ENCODE measurements around the gene FIBCD1.

FIBCD1 gene

DNA sequence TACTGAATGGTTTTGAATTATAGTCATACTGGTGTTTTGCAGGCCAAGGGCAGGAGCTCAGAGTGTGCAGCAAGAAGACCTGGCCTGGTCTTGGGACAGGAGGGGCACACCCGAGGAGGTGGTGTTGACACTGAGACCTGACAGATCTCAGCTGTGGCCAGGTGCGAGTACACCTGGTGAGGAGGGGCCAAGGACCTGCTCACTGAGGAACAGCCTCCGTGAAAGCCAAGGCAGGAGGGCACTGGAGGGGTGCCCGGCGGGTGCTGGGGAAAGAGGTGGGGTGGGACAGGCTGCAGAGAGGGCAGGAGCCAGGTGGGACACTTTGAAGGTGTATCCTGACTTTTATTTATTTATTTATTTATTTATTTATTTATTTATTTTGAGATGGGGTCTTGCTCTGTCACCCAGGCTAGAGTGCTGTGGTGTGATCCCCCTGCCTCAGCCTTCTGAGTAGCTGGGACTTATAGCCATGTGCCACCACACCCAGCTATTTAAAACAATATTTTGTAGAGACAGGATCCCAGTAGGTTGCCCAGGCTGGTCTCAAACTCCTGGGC is 46.6 kb upstream of the FIBCD1 start:
- TF ChIP-seq, protein P1, sequence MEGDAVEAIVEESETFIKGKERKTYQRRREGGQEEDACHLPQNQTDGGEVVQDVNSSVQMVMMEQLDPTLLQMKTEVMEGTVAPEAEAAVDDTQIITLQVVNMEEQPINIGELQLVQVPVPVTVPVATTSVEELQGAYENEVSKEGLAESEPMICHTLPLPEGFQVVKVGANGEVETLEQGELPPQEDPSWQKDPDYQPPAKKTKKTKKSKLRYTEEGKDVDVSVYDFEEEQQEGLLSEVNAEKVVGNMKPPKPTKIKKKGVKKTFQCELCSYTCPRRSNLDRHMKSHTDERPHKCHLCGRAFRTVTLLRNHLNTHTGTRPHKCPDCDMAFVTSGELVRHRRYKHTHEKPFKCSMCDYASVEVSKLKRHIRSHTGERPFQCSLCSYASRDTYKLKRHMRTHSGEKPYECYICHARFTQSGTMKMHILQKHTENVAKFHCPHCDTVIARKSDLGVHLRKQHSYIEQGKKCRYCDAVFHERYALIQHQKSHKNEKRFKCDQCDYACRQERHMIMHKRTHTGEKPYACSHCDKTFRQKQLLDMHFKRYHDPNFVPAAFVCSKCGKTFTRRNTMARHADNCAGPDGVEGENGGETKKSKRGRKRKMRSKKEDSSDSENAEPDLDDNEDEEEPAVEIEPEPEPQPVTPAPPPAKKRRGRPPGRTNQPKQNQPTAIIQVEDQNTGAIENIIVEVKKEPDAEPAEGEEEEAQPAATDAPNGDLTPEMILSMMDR (IDR thresholded peaks at IDR 0.05; ENCODE audit: control extremely low read depth, extremely low read depth, low read depth, missing control alignments): no peak
- POLR2A ChIA-PET: no interaction called here
- CTCF ChIA-PET: interaction anchor here (1.0 to 2.9 kb wide), 4 partner anchors 12 to 364 kb away, joined by 3 to 12 read pairs (median 4); no protein-coding TSS in a partner anchor
- no peak for DNase-seq (ENCODE audit: extremely low spot score)

DNA sequence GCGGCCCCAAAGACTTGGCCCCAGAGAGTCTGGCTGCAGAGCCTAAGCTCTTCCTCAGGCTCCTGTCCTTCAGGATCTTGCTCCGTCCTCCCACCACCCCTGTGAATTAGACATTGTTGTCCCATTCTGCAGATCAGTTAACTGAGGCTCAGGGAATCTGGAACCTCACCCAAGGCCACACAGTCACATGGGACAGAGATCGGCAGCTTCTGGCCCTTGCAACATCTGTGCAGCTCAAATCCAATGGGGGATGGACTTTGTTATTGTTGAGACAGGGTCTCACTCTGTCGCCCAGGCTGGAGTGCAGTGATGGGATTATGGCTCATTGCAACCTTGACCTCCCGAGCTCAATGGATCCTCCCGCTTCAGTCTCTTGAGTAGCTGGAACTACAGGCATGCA is 46.0 kb upstream of the FIBCD1 start:
- ChIA-PET CTCF (interaction anchor here (1.0 to 2.9 kb wide), 4 partner anchors 13 to 365 kb away, joined by 3 to 12 read pairs (median 4); no protein-coding TSS in a partner anchor), POLR2A (no interaction called here)
- TF ChIP-seq, protein P1 (IDR thresholded peaks at IDR 0.05; ENCODE audit: control extremely low read depth, extremely low read depth, low read depth, missing control alignments): no peak
- DNase-seq (ENCODE audit: extremely low spot score): no peak

DNA sequence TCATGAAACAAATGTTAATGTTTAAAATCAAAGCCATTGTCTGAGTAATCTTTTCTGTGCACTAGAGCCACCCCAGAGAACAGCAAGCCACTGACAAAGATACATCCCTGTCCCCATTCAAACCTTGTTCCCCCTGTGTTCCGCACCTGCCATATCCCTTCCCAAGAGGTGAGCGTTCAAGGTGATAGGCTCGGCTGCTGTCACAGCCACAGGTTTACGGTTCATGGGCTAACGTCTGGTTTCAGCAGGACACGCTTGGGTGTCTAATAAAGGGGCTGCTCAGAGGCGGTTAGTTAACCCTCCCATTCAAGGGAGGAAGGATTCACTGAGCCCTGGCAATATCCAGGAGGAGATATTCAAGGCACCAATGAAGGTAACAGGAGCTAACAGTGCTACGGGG is 45.5 kb upstream of the FIBCD1 start:
- no peak for DNase-seq (ENCODE audit: extremely low spot score)
- POLR2A ChIA-PET: no interaction called here
- CTCF ChIA-PET: interaction anchor here (1.0 to 2.9 kb wide), 5 partner anchors 13 to 365 kb away, joined by 3 to 12 read pairs (median 3); no protein-coding TSS in a partner anchor

DNA sequence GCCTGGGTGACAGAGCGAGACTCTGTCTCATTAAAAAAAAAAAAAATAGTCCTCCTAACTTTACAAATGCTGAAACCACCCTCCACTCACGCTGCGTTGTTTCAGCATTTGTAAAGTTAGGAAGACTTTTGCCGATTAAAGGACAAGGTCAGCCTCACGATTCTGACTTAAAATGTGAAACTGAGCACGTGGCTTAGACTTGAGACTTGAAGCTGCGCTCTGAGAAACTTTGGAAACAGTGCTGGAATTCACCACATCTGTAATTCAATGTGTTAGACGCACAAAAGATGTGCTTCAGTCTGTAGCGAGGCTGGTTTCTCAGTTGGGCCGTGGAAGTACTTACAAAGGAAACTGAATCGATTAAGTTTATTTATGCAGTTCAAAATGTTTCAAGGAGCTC is 44.9 kb upstream of the FIBCD1 start:
- ChIA-PET POLR2A (no interaction called here), CTCF (interaction anchor here (1.5 to 2.9 kb wide), 2 partner anchors 14 to 30 kb away, joined by 3 to 12 read pairs; no protein-coding TSS in a partner anchor)

More for the DNA sequence above, 45.5 kb upstream of the FIBCD1 start:
- TF ChIP-seq, protein P1 (IDR thresholded peaks at IDR 0.05; ENCODE audit: control extremely low read depth, extremely low read depth, low read depth, missing control alignments): no peak

DNA sequence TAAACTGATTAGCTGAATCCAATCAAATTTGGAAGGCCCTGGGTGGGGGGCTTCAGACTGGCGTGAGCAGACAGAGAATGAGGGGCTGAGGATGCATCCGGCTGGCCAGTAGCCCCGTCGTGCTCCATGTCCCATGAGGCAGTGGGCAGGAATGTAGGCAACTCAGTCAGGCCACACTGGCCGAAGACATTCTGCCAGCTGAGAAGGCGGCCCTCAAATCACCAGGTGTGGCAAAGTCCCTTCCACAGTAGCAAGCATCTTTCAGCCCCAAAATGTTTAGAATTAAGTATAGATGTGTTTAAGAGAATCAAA is 44.3 kb upstream of the FIBCD1 start:
- ChIA-PET CTCF (interaction anchor here (0.8 to 1.5 kb wide), 3 partner anchors 15 to 523 kb away, joined by 3 read pairs; no protein-coding TSS in a partner anchor), POLR2A (no interaction called here)
- DNase-seq (ENCODE audit: extremely low spot score): no peak
- TF ChIP-seq, protein P1 (IDR thresholded peaks at IDR 0.05; ENCODE audit: control extremely low read depth, extremely low read depth, low read depth, missing control alignments): no peak

More for the DNA sequence above, 44.9 kb upstream of the FIBCD1 start:
- no peak for DNase-seq (ENCODE audit: extremely low spot score)
- TF ChIP-seq, protein P1 (IDR thresholded peaks at IDR 0.05; ENCODE audit: control extremely low read depth, extremely low read depth, low read depth, missing control alignments): no peak

DNA sequence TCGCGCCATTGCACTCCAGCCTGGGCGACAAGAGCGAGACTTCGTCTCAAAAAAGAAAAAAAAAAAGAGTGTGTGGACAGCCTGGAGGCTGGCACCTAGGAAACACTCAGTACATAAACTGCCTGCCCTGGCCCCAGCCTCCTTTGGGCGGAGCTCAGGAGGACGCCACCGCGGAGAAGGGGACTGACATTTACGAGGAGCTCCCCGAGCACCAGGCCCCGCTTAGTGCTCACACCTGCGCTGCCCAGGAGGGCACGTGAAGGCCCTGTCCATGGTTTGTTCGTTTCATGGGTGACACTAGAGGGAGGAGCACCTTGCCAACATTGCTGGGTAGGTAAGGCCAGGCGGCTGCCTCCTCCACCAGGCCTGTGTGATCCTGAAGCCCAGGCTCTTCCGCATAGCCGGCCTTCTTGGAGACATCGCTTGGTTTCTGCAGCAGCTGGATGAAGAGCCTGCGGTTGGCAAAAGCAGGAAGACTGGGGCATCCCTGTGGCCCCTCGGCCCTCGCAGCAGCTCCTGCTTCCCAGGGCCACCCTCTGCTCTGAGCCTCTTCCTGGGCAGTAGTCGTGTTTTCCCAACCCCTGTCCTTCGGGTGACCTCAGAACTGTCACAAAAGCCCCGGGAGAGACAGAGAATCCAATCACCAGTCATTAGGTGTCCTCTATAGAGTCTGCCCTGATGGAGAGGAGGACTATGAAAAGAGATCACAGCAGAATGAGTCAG is 43.8 kb upstream of the FIBCD1 start:
- ChIA-PET POLR2A (no interaction called here), CTCF (interaction anchor here (0.8 to 1.2 kb wide), 3 partner anchors 16 to 522 kb away, joined by 3 to 4 read pairs (median 3); no protein-coding TSS in a partner anchor)
- DNase-seq (ENCODE audit: extremely low spot score): no peak
- TF ChIP-seq, protein P1 (IDR thresholded peaks at IDR 0.05; ENCODE audit: control extremely low read depth, extremely low read depth, low read depth, missing control alignments): no peak
